Fibroblast of villous mesenchyme (primary cell): Measurements from ENCODE around the gene PARD3. TPM values are rescaled to one million over a fixed set of nuclear protein-coding genes. Genes with fewer than 3 reads are reported as not detected.
"Not testable (repeated sequence)": the region's sequence is repeated elsewhere in the genome, so short reads cannot be mapped to it uniquely, and the experiment has no call there.

Experiments
- DNase-seq: peaks from one replicate; pipeline ENCODE4 v3.0.0-alpha.2; 2010; ENCODE audit warnings: low read depth
- H3K4me3 ChIP-seq: 2 replicates; pipeline ENCODE4 v1.5.1; 2011; ENCODE audit warnings: low read depth, mild to moderate bottlenecking, low read length
- total RNA-seq: library from RNA; depleted of rRNA; stranded (reverse); fragments of >200 nt; gene quantifications from 2 replicates; pipeline ENCODE4 v1.2.3, GENCODE V29; 2012
- TF ChIP-seq, protein P1 (sequence below): IDR thresholded peaks from 2 replicates; pipeline ENCODE4 v1.5.1; 2012; ENCODE audit warnings: low read depth, mild to moderate bottlenecking, low read length; ENCODE audit not compliant: insufficient read depth

Gene PARD3
- total RNA-seq, 1 donor, result 44.0 TPM

DNA sequence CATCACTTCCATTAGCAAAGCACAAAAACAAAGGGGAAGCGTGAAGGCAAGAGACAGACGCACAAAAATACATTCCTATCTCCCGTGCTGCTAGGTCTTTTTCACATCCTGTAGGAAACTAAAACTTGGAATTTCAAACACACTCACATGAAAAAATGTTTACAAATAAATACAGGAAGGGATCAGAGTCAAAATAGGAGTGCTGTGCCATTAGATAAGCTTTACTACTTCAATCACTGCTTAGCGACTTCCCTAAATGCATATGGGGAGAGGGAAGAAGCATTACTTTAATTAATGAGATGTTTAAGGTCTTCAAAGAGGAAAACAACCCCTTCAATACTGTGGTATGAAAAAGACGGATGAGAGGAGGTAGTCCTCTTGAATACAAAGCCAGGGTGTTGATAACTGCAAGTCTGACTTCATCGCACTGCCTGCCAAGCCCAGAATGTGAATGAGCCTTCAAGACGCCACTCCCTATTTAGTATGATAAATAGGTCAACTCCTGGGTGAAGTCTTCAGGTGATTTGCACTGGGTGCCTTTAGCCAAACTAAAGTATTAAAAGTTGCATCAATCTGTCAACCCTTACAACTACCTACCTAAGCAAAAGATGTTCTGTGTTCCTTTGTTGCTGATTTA lies 13.9 kb downstream of the PARD3 start:
- TF ChIP-seq, protein P1, sequence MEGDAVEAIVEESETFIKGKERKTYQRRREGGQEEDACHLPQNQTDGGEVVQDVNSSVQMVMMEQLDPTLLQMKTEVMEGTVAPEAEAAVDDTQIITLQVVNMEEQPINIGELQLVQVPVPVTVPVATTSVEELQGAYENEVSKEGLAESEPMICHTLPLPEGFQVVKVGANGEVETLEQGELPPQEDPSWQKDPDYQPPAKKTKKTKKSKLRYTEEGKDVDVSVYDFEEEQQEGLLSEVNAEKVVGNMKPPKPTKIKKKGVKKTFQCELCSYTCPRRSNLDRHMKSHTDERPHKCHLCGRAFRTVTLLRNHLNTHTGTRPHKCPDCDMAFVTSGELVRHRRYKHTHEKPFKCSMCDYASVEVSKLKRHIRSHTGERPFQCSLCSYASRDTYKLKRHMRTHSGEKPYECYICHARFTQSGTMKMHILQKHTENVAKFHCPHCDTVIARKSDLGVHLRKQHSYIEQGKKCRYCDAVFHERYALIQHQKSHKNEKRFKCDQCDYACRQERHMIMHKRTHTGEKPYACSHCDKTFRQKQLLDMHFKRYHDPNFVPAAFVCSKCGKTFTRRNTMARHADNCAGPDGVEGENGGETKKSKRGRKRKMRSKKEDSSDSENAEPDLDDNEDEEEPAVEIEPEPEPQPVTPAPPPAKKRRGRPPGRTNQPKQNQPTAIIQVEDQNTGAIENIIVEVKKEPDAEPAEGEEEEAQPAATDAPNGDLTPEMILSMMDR, result no peak
- H3K4me3 ChIP-seq, result no peak overlapping the region
- peak; percentile 42 for DNase-seq

DNA sequence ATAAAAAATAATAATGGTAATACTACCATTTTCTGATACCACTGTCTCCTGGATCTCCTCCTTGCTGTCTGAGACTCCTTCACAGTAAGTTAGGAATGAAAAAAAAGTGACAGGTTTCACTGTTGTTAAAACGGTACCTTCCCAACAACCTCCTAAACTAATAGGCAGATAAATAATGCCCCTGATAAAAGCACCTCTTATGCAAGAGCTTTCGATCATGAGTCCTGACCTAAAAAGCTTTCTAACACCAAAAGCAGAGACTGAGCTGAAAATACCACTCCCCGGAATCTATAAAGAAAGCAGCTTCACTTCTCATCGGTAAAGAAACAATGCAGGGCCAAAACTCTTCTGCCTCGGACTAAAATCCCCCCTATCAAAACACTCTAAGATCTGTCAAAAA lies 14.5 kb downstream of the PARD3 start:
- TF ChIP-seq, protein P1, result no peak
- DNase-seq, result no peak
- H3K4me3 ChIP-seq, result no peak overlapping the region

DNA sequence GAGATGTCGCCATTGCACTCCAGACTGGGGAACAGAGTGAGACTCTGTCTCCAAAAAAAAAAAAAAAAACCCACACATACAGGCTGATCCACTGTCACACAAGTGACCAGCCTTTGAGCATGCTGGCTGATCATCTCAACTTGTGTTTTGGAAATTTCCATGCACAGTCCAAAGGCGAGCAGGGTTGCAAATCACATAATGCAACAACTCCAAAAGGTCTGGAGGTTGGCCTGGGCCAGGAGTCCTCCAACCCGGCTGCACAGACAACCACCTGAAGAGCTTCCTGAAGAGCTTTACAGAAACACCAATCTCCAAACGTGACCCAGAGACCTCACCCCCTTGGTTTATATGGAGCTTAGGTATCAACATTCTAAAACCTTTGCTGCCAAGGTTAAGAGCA lies 16.4 kb downstream of the PARD3 start:
- no peak overlapping the region for H3K4me3 ChIP-seq
- DNase-seq, result no peak
- TF ChIP-seq, protein P1, result no peak

DNA sequence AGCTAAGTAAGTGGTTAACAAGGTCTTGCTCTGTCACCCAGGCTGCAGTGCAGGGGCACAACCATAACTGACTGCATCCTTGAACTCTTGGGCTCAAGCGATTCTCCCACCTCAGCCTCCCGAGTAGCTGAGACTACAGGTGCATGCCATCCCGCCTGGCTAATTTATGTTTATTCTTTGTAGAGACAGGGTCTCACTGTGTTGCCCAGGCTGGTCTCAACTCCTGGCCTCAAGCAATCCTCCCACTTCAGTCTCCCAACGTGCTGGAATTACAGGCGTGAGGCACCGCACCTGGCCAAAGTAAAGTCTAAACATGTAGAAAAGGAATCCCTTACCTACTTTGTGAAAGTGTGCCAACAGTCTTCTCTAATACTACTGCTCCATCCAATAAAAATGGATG lies 17.9 kb downstream of the PARD3 start:
- DNase-seq, result no peak
- TF ChIP-seq, protein P1, result no peak
- H3K4me3 ChIP-seq, result no peak overlapping the region

DNA sequence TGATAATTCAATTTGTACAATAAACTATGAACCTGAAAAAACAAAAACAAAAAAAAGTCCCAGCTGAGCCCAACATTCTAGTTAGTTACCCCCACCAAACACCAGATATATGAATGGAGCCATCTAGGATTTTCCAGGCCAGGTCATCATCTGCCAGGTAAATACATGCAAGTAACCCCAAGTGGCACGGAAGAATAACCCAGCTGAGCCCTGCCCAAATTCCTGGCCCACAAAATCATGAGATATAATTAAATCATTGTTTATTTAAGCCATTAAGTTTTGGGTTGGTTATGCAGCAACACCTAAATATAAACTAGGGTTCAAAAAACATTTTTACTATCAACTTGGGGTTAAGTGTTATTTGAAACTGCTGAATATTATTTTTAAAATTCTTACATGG lies 19.0 kb downstream of the PARD3 start:
- DNase-seq, result no peak
- no peak overlapping the region for H3K4me3 ChIP-seq
- TF ChIP-seq, protein P1, result no peak

DNA sequence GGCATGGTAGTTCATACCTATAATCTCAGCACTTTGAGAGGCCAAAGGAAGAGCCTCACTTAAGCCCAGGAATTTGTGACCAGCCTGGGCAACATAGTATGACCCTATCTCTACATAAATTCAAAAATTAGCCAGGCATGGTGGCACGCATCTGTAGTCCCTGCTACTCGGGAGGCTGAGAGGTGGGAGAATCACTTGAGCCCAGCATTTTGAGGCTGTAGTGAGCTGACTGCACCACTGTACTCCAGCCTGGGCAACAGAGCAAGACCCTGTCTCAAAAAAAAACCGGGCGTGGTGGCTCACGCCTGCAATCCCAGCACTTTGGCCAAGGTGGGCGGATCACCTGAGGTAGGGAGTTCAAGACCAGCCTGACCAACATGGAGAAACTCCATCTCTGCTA lies 19.8 kb downstream of the PARD3 start:
- TF ChIP-seq, protein P1, result no peak
- no peak for DNase-seq
- H3K4me3 ChIP-seq, result no peak overlapping the region

DNA sequence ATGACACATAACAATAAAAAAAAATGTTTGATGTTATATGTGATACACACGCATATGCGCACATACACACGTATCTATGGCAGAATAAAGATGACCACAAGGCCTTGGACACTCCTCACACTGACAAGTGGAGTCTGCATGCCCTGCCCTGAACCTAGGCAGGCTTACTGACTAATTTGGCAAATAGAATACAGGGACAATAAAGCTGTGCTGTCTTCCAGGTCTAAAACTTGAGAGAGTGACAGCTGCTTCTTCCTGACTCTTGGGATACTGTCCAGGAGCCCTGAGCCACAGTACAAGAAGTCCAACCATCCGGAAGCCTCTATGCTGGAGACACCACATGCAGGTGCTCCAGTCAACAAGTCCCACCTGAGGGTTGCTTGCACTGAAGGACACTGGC lies 20.3 kb downstream of the PARD3 start:
- no peak overlapping the region for H3K4me3 ChIP-seq
- TF ChIP-seq, protein P1, result no peak
- DNase-seq, result no peak

DNA sequence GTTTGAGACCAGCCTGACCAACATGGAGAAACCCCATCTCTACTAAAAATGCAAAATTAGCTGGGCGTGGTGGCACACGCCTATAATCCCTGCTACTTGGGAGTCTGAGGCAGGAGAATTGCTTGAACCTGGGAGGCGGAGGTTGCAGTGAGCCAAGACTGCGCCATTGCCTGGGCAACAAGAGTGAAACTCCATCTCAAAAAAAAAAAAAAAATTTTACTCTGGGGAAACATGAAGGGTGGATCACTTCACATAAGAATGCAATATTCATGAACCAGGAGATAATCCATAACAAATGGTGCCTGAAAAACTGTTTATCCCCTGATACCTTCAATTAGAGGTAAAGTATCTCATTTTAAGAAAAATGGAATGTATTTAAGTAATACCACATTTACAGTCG lies 21.5 kb downstream of the PARD3 start:
- not testable (repeated sequence) for DNase-seq

More for the DNA sequence above, 21.5 kb downstream of the PARD3 start:
- not testable (repeated sequence) for H3K4me3 ChIP-seq
